ENCODE measurements around the gene CIPC.
A peak's percentile ranks its signal among the peaks of the same experiment; 100 is the strongest.

The CIPC gene

GRCh38 chr14:77071938-77072388 is 26.1 kb upstream of the CIPC start:
- DNase-seq: peak; percentile 14

DNA sequence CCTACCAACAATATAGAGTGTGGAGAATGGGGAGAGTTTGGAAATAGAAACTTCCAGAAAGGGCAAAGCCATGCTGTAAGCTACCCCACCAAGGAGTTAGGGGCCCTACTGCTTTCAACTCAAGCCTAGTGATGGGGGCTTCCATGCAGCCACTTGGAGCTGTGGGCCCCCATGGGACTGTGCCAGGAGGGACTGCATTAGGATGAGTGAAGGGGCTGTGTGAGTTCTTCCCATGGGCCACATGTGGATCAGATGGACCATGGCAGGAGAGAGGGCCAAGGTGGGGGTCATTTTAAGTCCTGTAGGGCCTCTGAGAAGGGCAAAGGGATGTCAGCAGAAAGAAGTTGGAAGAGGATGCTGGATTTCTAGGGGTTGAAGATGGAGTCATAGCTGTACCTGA is 23.1 kb upstream of the CIPC start:
- no peak for DNase-seq

GRCh38 chr14:77076113-77076631 is 21.9 kb upstream of the CIPC start:
- no peak for DNase-seq

DNA sequence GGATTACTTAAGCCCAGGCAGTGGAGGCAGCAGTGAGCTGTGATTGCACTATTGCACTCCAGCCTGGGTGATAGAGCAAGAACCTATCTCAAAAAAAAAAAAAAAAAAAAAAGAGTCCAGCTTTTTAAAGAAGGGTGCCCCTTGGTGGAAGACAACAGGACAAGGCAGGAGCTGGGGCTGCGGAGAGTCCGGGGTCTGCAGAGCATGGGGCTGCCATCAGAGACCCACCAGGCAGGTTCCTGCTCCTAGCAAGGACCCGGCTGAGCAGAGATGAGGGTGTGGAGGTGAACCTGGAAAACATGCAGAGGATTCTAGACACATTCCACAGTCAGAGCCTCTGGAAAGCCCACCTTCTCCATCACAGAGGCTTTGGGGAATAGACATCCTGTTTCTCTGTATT is 21.0 kb upstream of the CIPC start:
- DNase-seq: no peak

- no peak for DNase-seq
These were observed 15.7 kb upstream of the CIPC start for GRCh38 chr14:77082356-77082755.

GRCh38 chr14:77083082-77083481 is 15.0 kb upstream of the CIPC start:
- no peak for DNase-seq

DNA sequence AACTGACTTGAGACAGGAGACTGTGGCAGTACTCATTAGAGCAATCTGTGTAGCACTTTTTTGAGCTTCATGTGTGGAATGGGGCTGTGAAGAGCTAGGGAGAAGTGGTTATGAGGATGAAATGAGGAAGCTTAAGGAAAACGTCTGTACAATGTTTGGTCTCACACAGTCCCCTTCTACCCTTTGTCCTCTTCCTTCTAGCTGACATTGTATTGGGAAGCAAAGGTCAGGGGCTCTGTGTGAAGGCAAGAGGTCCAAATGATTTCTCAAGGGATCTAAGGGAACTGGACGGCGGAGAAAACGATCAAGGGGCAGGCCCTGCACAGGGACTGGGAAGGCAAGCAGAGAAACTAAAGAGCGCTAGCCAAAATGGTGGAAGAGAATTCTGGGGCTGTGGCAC is 13.1 kb upstream of the CIPC start:
- no peak for DNase-seq

- DNase-seq: no peak
These were observed 12.5 kb upstream of the CIPC start for GRCh38 chr14:77085538-77085937.

DNA sequence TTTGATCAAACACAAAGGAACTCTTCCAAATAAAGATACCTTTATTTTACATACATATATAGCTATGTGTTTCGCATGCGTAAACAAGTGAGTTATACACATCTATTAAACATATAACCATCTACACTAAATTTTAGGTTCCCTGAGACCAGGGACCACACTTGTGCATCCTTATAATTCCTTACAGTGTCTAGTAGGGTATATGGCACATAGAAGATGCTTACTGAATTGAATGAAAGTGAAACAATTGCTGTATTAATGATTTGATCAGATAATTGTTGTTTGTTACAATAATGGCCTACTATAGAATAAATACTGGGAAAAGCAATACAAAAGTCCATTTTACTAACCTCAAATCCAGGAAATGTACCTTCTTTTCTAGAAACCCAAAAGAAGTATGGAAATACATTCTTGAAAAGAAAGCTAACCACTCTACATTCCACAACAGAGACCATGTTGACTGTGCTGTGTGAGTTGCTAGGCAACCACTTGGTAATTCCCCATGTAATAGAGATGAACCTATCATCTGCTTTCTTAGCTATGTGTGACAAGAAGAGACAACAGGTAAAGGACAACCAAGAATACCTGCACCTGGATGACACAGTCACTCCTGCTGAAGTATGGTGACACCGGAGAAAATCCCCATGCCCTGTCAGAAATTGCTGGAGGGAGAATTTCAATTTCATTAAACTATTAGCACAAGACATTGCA is 11.9 kb upstream of the CIPC start:
- DNase-seq: no peak

DNA sequence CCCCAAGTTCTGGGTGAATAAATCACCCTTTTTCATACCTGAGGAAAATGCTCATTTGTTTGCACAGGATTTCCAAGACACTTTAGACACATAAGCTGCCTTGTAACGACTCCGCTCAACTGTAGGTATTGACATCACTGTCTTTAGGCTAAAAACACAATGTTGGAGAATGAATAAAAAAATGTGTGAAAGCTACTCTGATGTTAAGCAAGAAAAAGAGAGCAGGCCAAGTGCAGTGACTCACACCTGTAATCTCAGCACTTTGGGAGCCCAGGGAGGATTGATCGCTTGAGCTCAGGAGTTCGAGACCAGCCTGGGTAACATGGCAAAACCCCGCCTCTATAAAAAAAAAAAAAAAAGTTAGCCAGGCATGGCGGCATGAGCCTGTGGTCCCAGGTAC is 11.1 kb upstream of the CIPC start:
- DNase-seq: no peak

- no peak for DNase-seq
These were observed 10.4 kb upstream of the CIPC start for GRCh38 chr14:77087631-77088030.

DNA sequence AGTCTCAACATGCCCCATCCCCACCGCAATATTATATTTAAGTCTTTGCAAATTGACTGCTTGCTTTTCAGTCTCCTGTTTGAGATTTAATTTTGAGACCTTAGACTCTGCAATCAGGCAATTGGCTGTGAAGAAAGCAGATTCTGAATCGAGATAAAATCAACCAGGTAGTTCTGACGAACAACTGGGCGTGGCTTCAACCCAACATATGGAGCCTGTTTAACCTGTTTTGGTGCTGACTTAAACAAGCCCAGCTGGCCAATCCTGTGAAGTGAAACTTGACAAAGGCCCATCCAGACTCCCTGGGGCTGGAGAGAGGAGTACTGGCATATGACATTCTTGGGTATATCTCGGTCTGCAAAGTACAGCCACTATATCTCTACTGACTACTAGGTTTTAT is 9.8 kb upstream of the CIPC start:
- DNase-seq: no peak

GRCh38 chr14:77088645-77089044 is 9.4 kb upstream of the CIPC start:
- no peak for DNase-seq

- DNase-seq: no peak
These were observed 6.5 kb upstream of the CIPC start for GRCh38 chr14:77091518-77091917.

GRCh38 chr14:77092676-77093075 is 5.4 kb upstream of the CIPC start:
- peak; percentile 31 for DNase-seq

- DNase-seq: peak; percentile 75
These were observed 3.3 kb upstream of the CIPC start for GRCh38 chr14:77094672-77095284.

DNA sequence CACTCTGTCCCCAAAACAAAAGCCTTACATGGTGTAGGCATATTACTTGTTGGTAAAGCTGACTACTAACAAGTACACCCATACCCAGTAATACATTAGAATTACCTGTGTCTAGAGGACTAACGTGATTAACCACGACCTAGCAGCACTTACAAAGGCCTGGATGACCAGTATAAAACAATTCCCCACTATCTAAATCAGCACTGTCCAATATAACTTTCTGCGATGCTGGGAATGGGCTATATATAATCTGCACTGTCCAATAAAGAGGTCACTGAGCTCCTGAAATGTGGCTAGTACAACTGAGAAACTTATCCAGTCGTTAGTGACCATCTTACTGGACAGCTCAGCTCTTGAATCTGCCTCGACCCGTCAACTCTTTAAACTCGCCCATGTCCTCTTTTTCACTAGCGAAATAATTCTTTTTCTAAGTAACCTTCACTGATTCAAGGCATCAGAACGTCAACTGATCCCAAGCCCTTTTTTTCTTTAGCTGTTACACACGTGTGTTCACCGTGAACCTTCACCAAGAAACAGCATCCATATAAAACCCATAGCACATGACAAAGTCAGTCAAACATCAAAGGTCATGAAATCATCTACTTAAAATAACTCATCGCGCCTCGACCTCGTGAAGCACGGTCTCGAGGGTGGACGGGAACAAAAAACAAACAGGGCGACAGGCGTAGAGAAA is 905 bp upstream of the CIPC start:
- no peak for DNase-seq

- no peak for DNase-seq
These were observed 683 bp downstream of the CIPC start for GRCh38 chr14:77098529-77099353.

- DNase-seq: peak; percentile 73
These were observed 1.5 kb downstream of the CIPC start for GRCh38 chr14:77099425-77100167.

GRCh38 chr14:77100961-77101360 is 2.9 kb downstream of the CIPC start:
- DNase-seq: no peak

GRCh38 chr14:77102154-77102553 is 4.1 kb downstream of the CIPC start:
- DNase-seq: no peak

- DNase-seq: no peak
These were observed 5.4 kb downstream of the CIPC start for GRCh38 chr14:77103475-77103874.
